SK-N-SH treated with all-trans-retinoic acid at 6 μM for 48 hours (cell line): ENCODE measurements around the gene RFPL2.
"Not testable (repeated sequence)": the region's sequence is repeated elsewhere in the genome, so short reads cannot be mapped to it uniquely, and the experiment has no call there.

ENCODE experiments used
- ARNTL ChIP-seq: fragments of 450-650 bp; formaldehyde crosslinking; IDR thresholded peaks from 2 replicates; pipeline ENCODE4 v1.5.0; 2020; ENCODE audit warnings: low read depth, mild to moderate bottlenecking, moderate library complexity, borderline replicate concordance
- CSDC2 ChIP-seq: fragments of 250-450 bp; sonication (Bioruptor Pico); IDR thresholded peaks from 2 replicates; pipeline ENCODE4 v1.5.0; 2020; ENCODE audit warnings: mild to moderate bottlenecking, moderate library complexity
- ESRRG ChIP-seq: fragments of 250-450 bp; sonication (Bioruptor Pico); IDR thresholded peaks from 2 replicates; pipeline ENCODE4 v1.6.1; 2021; ENCODE audit warnings: mild to moderate bottlenecking
- GLIS3 ChIP-seq: fragments of 250-450 bp; sonication (Bioruptor Pico); IDR thresholded peaks from 2 replicates; pipeline ENCODE4 v1.5.0; 2020; ENCODE audit warnings: mild to moderate bottlenecking, moderate library complexity
- PPARA ChIP-seq: fragments of 250-450 bp; sonication (Bioruptor Pico); IDR thresholded peaks from 2 replicates; pipeline ENCODE4 v1.5.0; 2020; ENCODE audit warnings: mild to moderate bottlenecking, borderline replicate concordance
- RARB ChIP-seq: fragments of 250-450 bp; sonication (Bioruptor Pico); IDR thresholded peaks from 2 replicates; pipeline ENCODE4 v1.8.0; 2021; ENCODE audit warnings: mild to moderate bottlenecking, moderate library complexity
- SNAI2 ChIP-seq: fragments of 250-450 bp; sonication (Bioruptor Pico); IDR thresholded peaks from 2 replicates; pipeline ENCODE4 v1.5.0; 2020; ENCODE audit warnings: mild to moderate bottlenecking, moderate library complexity
- ZFP30 ChIP-seq: fragments of 450-650 bp; formaldehyde crosslinking; IDR thresholded peaks from 2 replicates; pipeline ENCODE4 v1.5.0; 2022; ENCODE audit warnings: mild to moderate bottlenecking, moderate library complexity
- ZNF8 ChIP-seq: fragments of 450-650 bp; formaldehyde crosslinking; IDR thresholded peaks from 2 replicates; pipeline ENCODE4 v1.5.0; 2020; ENCODE audit warnings: mild to moderate bottlenecking, moderate library complexity
- TF ChIP-seq, protein P1 (sequence below): fragments of 250-450 bp; sonication (Bioruptor Pico); IDR thresholded peaks from 2 replicates; pipeline ENCODE4 v1.5.1; 2020; ENCODE audit warnings: low read depth, mild to moderate bottlenecking, moderate library complexity
- TF ChIP-seq, protein P2 (sequence below): fragments of 250-450 bp; sonication (Bioruptor Pico); IDR thresholded peaks from 2 replicates; pipeline ENCODE4 v1.8.0; 2021; ENCODE audit warnings: low read depth, mild to moderate bottlenecking, moderate library complexity, borderline replicate concordance

DNA sequence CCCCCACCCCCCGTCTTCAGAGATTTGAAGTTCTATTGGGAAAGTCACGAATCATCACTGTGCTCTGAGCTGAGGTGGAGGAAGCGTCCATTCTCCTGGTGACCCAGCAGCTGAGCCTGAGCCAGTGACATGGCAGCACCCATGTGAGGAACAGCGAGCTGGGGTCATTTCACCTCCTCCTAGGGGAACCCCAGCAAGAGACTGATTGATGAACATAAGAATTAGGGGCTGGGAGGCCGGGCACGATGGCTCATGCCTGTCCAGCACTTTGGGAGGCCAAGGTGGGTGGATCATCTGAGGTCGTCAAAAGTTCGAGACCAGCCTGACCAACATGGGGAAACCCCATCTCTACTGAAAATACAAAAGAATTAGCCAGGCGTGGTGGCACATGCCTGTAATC lies 11.5 kb downstream of the RFPL2 start:
- TF ChIP-seq, protein P1, sequence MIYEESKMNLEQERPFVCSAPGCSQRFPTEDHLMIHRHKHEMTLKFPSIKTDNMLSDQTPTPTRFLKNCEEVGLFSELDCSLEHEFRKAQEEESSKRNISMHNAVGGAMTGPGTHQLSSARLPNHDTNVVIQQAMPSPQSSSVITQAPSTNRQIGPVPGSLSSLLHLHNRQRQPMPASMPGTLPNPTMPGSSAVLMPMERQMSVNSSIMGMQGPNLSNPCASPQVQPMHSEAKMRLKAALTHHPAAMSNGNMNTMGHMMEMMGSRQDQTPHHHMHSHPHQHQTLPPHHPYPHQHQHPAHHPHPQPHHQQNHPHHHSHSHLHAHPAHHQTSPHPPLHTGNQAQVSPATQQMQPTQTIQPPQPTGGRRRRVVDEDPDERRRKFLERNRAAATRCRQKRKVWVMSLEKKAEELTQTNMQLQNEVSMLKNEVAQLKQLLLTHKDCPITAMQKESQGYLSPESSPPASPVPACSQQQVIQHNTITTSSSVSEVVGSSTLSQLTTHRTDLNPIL (CRISPR knock-in tag): not testable (repeated sequence)
- TF ChIP-seq PPARA; ARNTL (CRISPR knock-in tag); RARB (CRISPR knock-in tag); CSDC2 (CRISPR knock-in tag); GLIS3 (CRISPR knock-in tag); ESRRG (CRISPR knock-in tag); SNAI2 (CRISPR knock-in tag); ZFP30 (CRISPR knock-in tag); ZNF8 (CRISPR knock-in tag): not testable (repeated sequence)
- TF ChIP-seq, protein P2, sequence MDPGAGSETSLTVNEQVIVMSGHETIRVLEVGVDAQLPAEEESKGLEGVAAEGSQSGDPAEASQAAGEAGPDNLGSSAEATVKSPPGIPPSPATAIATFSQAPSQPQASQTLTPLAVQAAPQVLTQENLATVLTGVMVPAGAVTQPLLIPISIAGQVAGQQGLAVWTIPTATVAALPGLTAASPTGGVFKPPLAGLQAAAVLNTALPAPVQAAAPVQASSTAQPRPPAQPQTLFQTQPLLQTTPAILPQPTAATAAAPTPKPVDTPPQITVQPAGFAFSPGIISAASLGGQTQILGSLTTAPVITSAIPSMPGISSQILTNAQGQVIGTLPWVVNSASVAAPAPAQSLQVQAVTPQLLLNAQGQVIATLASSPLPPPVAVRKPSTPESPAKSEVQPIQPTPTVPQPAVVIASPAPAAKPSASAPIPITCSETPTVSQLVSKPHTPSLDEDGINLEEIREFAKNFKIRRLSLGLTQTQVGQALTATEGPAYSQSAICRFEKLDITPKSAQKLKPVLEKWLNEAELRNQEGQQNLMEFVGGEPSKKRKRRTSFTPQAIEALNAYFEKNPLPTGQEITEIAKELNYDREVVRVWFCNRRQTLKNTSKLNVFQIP (CRISPR knock-in tag): not testable (repeated sequence)
